NCI-H146 treated with DMSO at 0.1 percent for 48 hours (cell line): Measurements from ENCODE around the gene DLEC1.
"Not testable (repeated sequence)": the region's sequence is repeated elsewhere in the genome, so short reads cannot be mapped to it uniquely, and the experiment has no call there.

Experiments used
- DNase-seq: peaks from one replicate; lab custom pipeline; 2025; ENCODE audit not compliant: unreplicated experiment; lab: John Stamatoyannopoulos, UW

The DLEC1 gene

DNA sequence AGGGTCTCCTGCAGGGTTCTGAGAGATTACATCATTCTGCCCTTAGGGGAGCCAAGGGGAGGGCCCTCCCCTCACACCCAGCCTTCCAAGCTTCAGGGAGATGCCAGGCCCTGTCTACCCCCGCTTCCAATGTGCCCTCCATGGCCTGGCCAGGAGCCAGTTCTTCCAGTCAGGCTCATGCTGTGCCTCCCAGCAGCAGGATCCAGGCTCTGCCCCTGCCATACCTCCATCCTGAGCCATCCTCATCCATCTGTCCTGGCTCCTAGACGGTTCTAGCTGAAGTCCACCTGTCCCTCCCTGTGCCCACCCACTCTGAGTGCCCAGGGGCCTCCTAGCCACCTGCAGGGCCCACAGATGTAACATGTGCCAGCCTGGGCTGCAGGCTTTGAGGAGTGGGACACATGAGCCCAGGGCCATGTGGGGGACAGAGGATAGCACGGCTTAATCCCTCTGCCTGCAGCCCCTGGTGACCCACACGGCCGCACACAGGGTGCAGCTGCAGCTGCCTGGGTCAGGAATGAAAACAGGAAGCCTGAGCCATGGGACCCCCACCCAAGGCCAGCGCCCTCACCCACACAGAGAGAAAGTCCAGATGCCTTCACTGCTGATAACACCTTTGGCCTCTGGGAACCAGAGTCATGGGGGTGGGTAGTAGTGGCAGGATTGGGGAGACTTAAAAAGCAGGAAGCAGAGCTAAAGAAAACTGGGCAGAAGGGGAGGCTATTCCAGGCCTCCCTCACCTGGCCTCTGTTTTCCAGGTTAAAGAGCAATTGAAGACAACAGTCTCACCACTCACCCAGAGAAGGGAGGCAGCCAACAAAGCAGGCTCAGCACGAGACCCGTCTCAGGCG lies 21.3 kb upstream of the DLEC1 start:
- no peak for DNase-seq

DNA sequence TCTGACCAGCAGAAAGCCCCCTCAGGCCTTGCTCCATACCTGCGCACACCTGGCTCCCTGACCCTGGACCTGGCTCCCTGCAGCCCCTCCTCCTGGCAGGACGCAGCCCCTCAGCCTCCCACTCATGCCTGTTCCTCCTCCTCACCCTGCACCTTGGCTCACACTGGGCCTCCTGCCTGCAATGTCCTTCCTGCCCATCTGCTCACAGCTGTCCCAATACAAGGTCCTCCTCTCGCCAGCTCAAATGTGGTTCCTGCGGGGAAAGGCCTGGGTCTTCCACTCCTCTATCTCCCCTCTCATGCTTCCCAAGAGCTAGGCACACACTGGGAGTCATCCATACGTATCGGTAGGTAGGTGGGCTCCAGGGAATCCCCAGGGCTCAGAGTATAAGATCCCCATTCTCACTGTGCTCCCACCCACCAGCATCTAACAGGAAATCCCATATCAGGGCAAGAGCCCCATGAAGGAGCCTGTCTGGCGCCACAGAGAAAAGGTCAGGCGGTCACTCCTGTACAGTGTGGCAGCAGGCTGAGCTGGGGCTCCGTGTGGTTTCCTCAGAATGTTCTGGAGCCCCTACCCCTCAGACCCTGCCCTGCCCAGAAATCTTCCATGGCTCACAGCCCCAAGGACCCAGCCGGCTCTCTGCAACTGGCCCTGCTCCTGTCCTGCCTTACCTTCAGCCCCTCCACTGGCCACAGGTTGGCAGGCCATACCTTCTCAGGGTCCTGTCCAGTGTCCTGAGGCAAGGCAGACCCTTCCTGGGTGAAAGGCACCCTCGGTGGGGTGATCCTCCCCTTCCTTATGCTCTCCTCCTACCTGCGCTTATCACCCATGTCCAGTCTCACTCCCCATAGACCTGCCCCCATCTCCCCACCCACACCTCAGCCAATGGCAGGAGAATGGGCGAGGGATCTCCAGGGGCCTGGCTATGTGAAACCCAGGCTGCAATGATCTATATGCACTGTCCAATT lies 20.4 kb upstream of the DLEC1 start:
- no peak for DNase-seq

DNA sequence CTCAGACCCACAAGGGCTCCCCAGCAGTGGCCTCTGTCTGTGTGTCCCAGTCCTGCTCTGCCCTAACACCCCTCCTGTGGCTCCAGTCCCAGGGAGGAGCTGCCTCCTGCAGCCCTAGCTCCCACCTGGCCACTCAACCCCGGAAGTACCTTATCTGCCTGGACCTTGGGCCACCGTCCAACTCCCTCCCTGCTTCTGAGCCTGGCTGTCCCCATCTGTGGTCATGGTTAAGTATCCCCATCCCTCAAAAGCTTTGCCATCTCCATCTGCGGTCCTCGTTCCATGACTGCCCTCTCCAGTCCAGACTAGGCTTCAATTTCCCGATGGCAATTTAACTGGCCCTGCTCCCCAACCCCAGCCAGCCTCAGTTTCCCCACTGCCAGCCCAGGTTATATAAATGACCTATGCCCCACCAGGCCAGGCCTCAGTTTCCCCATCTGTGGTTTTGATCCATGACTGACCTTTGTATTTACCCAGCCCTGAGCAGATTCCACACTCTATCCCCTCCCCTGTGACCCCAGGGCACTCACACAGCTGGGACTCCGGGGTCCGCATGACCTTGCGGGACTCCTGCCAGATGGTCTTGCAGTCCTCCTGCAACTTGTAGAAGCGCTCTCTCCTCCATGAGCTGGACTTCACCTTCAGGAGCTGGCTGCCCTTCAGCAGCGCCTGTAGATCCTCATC lies 19.2 kb upstream of the DLEC1 start:
- DNase-seq: no peak

DNA sequence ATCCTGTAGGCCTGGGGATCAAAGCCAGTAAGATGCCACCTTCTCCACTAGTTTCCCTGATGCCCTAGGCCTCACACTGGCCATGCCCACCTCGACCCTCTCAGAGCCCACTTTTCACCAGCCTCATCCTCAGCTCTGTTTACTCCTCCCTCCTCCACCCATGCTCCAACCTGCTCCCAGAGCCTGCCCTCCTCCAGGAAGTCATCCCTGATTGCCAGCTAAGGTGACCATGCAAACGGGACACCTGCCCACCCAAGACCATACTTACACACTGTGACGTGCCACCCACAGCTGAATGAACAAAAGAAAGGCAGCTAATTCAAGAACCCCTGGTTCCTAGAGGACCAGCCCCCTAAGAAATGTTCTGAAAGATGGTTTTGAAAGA lies 18.7 kb upstream of the DLEC1 start:
- DNase-seq: no peak

DNA sequence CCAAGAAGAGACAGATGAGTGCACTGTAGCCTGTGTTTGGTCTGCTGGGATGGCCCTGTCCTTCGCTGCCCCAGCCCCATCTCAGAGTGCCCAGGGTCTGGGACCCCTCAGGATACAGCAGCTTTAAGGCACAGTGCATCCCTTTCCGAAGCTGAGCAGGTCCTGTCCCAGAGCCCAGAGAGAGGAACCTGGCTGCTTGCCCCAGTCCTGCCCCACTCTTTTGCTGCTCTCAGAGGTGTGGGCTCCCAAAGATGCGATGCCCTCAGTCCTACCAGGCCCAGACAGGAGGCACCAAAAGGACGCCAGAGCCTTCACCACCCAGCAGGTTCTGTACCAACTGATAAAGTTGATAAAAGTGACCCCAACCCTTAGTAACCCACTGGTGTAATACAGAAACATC lies 17.8 kb upstream of the DLEC1 start:
- DNase-seq: no peak

DNA sequence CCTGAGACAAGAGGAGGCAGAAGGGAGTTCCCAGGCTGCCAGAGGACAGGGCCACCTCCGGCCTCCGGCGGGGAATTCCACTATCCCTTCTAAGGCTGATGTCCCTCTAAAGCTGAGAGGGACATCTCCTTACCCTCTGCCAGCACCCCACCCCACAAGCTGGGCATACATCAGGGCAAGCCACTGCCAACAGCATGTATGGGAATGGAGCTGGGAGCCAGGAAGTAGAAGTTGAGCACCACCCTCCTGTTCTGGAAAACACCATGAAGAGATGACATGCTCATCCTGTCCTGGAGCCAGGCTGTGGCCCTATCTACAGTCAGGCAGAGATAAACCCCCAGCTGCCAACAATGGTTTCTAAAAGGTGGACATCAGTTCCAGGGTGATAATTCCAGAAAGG lies 16.7 kb upstream of the DLEC1 start:
- no peak for DNase-seq

DNA sequence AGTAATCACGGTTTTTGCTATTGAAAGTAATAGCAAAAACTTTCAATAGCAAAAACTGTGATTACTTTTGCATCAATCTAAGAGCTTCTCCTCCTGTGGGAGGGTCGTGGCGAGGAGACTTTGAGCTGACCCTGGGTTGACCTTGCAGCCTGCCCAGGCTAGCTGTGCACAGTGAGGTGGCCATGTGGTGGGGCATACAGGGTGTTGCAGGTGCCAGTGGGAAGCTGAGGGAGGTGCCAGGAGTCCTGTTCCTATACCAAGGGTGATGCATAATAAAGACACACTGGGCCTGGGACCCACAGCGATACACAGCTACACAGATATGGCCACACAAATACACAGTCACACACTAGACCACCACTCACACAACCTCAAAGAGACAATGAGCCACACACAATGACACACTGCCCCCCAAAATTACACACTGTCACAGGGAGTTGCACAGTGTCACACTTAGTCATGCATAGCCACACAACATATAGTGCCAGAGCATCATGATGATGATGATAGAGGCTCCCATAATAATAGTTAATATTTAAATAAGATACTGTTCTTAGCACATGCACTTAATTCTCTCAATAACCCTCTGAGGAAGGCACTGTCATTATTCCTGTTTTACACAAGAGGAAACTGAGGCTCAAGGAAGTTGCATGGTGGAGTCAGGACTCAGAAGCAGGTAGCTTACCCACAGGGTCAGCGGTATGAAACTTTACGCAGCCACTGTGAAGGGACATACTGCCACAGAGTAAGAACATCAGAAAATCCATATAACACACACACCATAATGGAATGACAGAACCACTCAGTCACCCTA lies 15.9 kb upstream of the DLEC1 start:
- no peak for DNase-seq

DNA sequence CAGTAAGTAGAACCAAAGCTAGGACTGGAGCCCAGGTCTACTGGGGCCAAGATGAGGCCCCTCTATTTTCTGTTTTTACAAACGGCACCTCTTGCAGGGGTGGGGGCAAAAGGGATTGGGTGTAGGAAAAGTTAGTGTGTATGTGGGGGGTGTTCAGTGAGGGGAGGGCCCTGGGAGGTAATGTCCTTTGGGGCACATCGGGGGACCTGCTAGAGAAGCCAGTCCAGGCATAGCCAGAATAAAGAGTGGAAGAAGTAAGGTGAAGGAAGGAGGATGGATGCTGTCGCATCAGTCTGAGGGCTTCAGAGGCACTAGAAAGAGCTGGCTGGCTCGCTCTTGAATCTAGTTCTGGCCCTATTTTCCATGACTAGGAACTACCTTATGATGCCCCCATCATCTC lies 12.2 kb upstream of the DLEC1 start:
- no peak for DNase-seq

DNA sequence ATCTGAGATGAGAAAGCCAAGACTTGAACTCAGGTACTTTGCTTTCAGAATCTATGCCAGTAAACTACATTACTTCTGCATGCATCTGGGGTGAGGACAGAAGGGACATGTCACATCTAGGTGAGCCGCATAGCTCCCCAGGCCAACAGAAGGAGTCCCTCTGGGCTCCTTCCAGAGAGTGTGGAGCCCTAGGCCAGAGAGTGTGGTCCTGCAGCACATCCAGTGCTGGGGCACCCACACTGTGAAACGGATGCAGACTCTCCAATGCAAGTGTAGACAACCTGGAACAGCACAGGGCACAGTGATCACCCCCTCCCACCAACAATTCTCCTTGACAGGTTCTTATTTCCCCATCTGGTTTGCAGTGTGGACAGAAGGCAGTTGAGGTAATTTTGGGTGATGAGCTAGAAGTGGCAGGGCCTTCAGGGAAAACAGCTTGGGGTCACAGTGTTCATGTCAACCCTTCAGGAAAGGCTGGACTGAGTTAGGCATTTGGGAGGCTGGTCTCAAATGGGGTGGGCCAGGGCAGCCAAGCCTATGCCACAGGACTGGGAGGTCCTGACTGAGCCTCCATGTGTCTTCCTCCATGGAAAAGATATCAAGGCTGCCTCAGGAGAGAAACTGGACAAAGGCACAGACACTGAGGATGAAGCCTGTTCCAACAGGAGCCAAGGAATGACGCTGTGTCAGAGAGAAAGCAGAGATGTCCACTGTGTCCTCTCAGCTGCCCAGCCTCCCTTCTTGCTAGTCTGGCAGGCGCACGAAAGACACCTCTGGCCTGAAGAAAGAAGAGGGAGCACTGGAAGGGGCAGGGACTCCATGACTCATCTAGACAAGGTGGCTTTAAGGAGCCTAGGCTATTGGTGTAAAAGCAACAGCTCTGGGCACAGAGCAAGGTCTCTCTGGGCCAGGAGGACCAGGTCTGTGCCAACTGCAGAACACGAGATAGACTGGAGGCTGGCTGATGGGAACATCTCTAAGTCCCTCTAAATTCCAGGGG lies 11.2 kb upstream of the DLEC1 start:
- DNase-seq: no peak

DNA sequence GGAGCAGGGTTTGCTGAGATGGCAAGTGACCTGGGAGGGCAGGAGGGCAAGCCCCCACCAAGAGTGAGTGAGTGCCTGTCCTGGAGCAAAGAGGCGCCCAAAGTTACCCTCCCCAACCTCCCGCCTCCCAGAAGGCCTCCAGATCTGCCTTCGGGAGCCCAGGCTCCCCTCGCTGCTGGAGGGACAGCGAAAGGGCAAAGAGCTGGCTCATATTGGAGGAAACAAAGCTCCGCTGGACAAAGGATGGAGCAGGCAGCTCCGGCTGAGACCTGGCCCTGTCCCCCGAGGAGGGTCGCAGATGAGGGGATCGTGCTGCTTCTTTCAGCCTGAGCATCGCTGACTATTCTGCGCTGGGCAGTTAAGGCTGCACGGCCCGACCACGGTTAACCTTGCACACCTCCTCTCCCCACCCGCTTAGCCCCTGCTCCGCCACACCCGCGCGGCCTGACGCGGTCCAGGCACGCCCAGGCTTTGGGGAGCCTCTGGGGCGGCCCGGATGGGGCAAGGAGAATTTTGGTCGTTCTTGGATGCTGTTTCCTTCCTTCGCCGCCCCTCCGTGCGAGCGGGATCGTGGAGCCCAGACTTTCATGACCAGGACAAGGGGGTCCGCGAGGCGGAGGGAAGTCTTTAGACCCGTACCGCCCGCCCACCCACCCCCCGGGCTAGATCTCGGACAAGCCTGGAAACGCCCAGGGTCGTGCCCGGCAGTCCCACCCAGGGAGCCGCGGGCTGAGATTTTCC lies 10.2 kb upstream of the DLEC1 start:
- DNase-seq: no peak

DNA sequence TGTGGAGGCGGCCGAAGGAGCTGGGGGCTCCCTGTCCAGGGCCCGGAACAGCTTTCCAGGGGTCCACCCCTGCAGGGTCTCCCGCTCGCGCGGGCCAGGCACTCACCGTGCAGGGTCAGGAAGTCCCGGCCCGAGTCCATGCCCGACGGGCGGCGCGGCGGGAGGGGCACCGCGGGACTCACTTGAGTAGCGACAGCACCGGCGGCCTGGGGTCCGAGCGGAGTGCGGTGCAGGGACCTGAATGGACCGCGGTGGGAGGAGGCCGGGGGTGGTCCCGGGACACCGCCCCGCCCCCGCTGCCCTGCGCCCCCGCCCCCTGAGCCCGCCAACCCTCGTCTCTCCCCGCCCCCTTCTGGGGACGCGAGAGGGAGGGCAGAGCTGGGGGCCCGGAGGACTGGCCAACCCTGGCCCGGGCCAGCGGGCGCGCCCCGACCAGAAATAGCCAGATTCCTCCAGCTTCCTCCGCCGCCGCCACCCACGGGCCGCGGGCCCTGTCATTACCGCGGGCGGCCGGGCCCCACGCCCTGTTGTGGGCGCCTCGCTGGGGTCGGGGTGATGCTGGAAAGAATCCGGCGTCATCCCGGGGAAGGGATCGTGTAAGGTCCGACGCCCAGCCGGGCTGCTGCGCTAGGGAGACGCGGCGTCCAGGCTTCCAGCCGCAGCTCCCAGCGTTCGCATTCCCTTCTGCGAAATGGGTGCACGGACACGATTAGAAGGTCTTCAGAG lies 9.4 kb upstream of the DLEC1 start, which contains the start of gene PLCD1:
PLCD1 (minus strand) TSS at position 243 of the 726 bp plus-strand sequence; CDS start at position 140, 103 bp downstream.
- DNase-seq: no peak

DNA sequence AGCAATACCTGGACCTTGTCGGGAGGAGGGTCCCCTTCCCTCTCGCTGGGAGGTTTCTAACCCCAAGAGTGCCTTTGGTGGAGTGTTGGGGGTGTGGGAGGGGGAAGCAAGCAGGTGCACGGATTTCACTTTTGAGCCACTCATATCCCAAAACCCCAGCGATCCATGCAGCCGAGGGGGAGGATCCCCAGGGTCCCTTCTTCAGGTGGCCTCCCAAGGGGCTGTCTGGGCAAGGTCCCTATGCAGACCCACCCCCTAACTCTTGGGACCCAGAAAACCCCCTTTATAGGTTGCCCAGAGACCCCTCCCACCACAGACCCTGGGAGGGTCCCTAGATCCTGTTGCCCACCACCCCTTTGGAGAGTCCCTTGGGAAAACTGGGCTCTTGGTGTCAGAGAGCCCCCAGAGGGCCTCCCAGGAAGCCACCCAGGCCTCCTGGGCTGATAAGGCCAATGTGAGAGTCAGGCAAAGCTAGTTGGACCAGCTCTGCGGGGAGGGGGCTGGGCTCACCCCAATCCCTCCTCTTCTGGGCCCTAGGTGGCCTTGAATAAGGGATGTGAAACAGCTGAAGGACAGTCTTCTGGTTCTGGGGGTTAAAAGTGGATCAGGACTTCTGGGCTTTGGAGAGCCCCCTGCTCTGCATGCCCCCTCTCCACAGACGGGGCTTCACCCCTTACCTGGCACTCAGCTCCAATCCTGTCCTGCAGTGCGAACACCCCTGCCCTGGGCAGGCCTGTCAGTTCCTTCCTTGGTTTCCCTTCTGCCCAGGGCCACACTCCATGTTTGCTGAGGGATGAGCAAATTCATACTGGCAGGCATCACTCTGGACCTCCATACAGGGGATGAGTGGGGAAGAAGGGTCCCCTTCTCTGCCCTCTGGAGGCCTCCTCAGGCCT lies 8.6 kb upstream of the DLEC1 start:
- DNase-seq: no peak

DNA sequence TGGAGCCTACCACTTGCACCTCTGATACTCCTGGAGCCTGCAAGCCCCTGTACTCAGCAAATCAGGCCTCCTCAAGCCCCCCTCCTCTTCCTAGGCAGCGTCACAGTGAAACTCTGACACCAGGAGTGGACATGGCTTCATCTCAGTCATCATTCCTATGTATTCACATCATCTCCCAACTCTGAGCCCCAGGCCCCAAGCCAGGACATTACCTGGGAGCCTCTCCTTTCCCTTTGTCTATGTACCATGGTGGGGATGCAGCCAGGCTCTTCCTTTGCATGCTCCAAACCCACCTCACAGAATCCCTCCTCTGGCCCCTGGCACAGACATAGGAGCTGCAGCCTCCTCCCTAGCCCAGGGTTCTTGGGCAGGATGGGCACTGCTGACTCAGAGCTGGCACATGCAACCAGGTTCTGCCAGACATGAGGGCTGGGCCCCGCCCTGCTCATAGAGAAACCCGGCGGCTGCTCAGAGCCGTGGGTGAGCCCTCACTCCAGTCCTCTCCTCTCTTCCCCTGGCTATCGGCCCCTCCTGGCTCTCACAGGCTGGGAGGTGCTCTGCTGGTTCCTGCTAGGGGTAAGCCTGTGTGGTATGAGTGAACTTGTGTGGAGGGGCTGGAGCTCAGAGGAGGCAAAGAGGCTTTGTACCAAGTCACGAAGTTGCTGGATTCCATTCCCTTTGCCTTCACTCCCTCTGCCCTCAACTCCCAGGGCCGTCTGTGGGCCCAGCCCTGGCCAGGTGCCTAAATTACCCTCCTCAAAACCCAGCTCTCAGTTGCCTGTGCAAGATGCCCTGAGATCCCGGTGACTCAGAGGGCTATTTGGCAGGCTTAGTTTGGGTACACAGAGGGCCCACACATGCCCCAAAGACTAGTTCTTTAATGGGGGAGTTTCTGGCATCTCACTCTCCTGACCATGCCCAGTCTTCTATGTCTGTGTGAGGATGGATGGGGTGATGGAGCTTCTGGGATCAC lies 7.7 kb upstream of the DLEC1 start:
- no peak for DNase-seq

DNA sequence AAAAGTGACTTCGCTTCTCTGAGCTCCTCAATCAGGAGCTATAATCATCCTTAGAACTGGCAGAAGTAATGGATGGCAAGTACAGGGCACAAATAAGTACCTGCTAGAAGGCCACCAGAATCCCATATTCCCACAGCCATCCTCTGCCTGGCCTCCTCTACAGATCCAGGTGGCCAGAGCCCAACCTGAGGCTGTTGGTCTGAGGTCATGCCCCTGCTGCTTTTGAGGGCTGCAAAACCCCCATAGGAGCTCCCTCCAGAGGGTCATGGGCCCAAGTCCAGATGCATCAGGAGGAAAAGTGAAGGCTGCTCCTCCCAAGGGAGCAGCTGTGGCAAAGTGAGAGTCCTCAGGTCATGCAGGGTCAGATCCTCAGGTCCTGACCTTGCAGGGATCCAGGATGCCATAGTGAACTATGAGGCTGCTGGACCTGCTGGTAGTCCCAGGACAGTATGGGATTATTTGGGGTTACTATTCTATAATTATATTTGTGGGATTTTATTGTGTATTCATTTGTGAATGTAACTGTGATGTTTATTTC lies 6.6 kb upstream of the DLEC1 start:
- DNase-seq: no peak

DNA sequence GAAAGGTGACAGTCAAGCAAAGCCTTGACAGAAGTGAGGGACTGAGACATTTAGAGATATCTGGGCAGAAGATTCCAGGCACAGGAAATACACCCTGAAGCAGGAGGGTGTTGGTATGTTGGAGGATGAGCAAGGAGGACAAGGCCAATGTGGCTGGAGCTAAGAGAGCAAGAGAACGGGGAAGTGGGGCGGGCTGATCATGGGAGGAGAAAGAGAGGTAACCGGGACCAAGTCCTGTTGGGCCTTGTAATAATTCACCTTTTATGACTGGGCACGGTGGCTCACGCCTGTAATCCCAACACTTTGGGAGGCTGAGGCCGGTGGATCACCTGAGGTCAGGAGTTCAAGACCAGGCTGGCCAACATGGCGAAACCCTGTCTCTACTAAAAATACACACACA lies 5.4 kb upstream of the DLEC1 start:
- DNase-seq: not testable (repeated sequence)
